ENCODE measurements around the gene PPIG.
"Not testable (repeated sequence)": the region's sequence is repeated elsewhere in the genome, so short reads cannot be mapped to it uniquely, and the experiment has no call there.

Gene PPIG

DNA sequence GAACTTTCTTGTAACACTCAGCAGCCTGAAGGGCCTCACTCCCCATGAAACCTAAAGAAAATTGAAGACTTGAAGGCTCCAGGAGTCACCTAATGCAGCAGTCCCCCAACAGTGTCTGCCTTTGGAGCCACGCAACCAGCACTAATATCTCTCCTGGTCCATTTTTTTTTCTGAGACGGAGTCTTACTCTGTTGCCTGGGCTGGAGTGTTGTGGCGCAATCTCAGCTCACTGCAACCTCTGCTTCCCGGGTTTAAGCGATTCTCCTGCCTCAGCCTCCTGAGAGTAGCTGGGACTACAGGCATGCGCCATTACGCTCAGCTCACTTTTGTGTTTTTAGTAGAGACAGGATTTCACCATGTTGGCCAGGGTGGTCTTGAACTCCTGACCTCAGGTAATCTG is 12.4 kb downstream of the PPIG start:
- not testable (repeated sequence) for DNase-seq

- DNase-seq = no peak
Measured at GRCh38 chr2:169598982-169599381, 14.8 kb downstream of the PPIG start.

GRCh38 chr2:169599568-169599967 is 15.4 kb downstream of the PPIG start:
- DNase-seq = no peak

- no peak for DNase-seq
Measured at GRCh38 chr2:169609264-169609663, 25.1 kb downstream of the PPIG start.

DNA sequence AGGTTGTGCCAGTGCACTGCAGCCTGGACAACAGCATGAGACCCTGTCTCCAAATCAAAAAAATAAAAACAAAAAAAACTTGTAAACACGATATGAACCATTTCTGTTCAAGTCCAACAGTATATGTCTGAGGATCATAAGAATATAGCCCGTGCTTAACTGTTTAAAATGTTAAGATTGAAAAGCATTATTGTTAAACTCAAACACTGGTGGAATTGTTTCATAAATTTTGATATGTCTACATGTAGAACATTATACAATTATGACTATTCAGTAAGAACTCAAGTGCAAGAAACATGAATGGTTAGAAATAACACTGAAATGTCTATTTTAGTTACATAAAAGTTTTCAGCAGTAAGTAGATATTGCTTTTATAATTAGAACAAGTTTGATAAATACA is 29.7 kb downstream of the PPIG start:
- DNase-seq = no peak

- DNase-seq = not testable (repeated sequence)
Measured at GRCh38 chr2:169615982-169616381, 31.8 kb downstream of the PPIG start.

- DNase-seq = no peak
Measured at GRCh38 chr2:169619946-169620345, 35.8 kb downstream of the PPIG start.

- no peak for DNase-seq
Measured at GRCh38 chr2:169620509-169620908, 36.4 kb downstream of the PPIG start.

GRCh38 chr2:169623235-169623634 is 39.1 kb downstream of the PPIG start:
- DNase-seq = no peak

DNA sequence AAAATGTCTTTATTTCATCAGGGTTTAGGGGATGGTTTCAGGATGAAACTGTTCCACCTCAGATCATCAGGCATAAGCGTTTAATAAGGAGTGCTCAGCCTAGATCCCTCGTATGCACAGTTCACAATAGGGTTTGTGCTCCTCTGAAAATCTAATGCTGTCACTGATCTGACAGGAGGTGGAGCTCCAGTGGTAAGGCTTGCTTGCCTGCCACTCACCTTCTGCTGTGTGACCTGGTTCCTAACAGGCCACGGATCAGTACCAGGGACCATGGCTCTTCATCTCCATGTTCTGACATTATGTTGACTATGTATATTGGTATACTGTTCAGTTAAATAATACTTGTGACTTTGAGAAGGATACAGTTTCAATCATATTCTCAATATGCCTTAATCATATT is 41.6 kb downstream of the PPIG start:
- no peak for DNase-seq

DNA sequence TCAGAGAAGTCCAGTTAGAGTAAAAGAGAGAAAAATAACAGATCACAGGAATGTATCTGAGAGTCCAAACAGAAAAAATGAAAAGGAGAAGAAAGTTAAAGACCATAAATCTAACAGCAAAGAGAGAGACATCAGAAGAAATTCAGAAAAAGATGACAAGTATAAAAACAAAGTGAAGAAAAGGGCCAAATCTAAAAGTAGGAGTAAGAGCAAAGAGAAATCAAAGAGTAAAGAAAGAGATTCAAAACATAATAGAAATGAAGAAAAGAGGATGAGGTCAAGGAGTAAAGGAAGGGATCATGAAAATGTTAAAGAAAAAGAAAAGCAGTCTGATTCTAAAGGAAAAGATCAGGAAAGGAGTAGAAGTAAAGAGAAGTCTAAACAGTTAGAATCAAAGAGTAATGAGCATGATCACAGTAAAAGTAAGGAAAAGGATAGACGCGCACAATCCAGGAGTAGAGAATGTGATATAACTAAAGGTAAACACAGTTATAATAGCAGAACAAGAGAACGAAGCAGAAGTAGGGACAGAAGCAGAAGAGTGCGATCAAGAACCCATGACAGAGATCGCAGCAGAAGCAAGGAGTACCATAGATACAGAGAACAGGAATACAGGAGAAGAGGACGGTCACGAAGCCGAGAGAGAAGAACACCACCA is 52.4 kb downstream of the PPIG start:
- DNase-seq = no peak

GRCh38 chr2:169637620-169638019 is 53.5 kb downstream of the PPIG start:
- no peak for DNase-seq

DNA sequence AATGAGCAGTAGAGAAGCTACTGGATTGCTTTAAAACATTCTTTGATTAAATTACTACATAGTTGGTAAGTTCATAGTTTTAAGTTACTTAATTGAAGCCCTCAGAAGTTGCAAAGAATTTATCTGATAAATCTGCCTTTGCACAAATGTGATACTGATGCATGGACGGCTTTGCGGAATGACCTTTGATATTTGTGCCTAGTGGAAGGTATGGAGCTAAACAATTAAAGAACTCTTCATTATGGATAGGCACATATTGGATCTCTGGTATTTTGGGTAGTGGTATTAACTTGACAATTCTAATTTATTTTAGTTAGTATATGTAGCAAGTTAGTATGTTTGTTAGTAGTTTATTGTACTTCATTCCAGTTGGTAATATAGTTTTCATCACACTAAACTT is 56.0 kb downstream of the PPIG start:
- no peak for DNase-seq

DNA sequence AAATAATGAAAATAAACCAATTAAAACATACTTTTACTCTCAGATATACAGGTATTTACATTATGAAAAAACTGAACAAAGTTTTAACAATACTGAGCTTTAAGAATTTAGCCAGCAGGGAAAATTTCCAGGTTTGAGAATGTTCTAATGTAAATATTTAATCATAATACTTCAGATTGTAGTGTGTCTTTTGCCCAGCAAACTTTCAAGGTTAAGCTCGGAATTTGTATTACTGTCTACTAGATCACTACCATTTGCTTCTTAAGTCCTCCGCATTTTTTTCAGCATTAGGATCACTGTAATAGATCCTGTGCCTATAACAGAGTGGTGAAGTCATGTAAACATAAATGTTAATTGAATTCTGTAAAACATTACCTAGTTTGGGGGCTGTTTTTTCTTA is 57.3 kb downstream of the PPIG start:
- DNase-seq = no peak

DNA sequence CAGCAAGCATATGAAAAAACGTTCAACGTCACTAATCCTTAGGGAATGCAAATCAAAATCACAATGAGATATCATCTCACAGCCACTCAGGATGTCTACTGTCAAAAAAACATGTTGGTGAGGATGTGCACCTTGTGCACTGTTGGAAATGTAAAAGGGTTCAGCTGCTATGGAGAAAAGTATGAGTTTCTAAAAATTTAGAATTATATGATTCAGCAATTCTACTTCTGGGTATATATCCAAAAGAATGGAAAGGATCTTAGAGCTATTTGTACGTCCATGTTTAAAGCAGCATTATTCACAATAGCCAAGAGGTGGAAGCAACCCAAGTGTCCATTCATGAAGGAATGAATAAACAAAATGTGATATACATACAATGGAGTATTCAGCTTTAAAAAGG is 60.0 kb downstream of the PPIG start:
- no peak for DNase-seq

DNA sequence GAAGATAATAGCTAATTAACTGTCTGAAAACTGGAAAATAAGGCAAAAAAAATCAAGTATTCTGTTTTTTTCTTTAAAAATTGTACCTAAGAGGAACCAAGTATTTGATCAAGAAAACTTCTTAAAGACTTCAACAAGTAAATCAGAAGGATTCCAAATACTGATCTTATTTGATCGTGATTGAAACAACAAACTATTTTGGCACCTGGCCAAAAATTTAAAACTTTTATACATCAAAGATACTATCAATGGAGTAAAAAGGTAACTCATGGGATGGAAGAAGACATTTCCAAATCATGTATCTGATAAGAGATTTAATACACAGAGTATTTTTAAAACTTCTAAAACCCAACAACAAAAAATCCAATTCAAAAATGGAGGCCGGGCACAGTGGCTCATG is 63.3 kb downstream of the PPIG start:
- DNase-seq = no peak

GRCh38 chr2:169649278-169649677 is 65.1 kb downstream of the PPIG start:
- DNase-seq = no peak

GRCh38 chr2:169653636-169654035 is 69.5 kb downstream of the PPIG start:
- no peak for DNase-seq

DNA sequence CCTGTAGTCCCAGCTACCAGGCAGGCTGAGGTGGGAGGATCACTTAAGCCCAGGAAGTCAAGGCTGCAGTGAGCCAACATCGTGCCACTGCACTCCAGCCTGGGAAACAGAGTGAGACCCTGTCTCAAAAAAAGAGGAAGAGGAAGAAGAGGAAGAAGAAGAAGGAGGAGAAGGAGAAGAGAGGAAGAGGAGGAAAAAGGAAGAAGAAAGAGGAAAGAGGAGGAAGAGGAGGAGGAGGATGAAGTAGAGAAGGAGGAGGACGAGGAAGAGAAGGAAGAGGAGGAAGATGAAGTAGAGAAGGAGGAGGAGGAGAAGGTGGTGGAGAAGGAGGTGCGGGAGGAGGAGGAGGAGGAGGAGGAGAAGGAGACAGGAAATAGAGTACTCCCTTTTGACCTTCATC is 72.0 kb downstream of the PPIG start:
- DNase-seq = no peak

DNA sequence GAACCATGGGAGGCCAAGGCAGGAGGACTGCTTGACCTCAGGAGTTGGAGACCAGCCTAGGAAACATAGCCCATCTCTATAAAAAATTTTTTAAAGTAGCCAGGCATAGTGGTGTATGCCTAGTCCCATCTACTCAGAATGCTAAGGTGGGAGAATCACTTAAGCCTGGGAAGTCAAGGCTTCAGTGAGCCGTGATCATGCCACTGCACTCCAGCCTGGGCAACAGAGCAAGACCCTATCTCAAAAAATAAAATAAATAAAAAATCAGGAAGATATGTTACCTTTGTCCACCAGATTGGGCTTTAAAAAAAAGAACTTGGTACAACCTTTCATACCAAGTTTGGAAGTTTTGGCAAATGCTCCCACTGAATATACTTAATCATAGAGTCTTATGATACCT is 74.7 kb downstream of the PPIG start:
- no peak for DNase-seq

- no peak for DNase-seq
Measured at GRCh38 chr2:169659320-169659719, 75.2 kb downstream of the PPIG start.

DNA sequence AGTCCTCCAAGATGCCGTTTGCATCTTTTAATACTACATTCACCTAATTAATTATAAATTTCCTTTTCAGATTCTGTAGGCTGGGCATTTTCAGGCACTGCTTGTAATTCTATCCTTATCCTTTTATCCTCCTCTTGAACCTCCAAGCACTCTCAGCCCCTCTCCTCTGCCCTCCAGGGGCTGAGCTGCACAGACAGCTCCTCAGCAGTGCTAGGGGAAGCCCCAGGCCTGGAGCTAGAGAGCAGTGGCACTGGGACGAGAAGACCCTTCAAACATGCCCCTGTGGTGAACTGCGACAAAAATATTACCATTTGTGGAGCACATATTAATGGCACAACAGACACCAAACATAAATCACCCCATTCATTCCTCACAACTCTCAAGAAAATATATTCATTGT is 77.1 kb downstream of the PPIG start:
- no peak for DNase-seq

DNA sequence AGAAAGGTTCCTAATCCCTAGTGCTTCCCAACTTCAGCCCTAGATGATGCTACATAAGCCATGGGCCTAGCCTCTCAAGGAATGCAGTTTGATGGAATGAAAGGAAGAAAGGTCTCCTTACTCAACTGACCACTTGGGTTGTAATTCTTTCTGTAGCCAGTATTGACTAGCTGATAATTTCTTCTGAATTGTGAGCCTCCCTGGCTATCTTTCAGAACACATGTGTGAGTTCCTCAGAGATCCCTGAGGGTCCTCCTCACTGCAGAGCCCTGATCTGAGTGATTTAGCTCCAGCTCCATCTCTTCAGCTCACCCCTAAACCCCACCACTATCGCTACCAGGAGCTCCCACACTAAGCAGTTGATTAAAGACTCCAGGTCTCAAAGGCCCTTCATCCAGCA is 78.6 kb downstream of the PPIG start:
- no peak for DNase-seq

- DNase-seq = no peak
Measured at GRCh38 chr2:169663247-169663646, 79.1 kb downstream of the PPIG start.

DNA sequence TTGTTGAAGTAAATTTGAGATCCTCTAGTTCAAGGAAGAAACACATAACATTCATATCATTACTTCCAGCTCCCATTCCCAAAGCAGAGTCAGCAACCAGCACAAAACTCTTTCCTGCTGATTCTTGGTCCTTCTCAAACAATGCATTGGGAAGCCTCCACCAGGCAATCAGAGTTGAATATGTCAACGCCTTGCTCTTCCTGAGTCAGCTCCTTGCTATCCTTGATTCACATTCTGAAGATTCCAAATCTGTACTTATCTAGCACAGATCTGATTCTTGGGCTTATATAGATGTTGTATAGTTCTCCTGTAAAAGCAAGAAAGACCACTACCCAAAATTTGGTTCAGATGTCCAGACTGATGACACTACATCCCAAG is 80.4 kb downstream of the PPIG start:
- no peak for DNase-seq
